OCI-M2 (cell line): ENCODE measurements around the gene PTPRN2.
"Not testable (repeated sequence)": the region's sequence is repeated elsewhere in the genome, so short reads cannot be mapped to it uniquely, and the experiment has no call there.

Source experiments
- DNase-seq: peaks from one replicate; lab custom pipeline; 2025; ENCODE audit not compliant: unreplicated experiment; lab: John Stamatoyannopoulos, UW

Gene PTPRN2

GRCh38 chr7:158446706-158447105, 140.9 kb downstream of the PTPRN2 start:
- no peak for DNase-seq

DNA sequence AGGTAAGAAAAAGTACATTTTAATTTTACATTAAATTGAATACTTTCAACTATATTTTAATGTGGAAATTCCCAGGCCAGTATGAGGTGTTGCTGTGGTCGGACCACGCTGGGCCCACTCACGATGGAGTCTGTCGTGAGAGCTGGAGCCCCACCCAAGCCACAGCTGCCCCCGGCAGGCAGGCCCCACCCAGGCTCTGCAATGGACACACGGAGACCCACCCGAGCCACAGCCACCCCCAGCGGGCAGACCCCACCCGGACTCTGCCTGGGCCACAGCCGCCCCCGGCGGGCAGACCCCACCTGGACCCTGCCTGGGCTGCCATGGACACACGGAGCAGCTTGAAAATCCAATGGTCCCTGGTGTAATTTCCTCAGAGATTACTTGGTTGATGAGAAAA, 141.3 kb downstream of the PTPRN2 start:
- no peak for DNase-seq

- DNase-seq = no peak
Observed at GRCh38 chr7:158445421-158446175, 142.0 kb downstream of the PTPRN2 start.

- DNase-seq = no peak
Observed at GRCh38 chr7:158444501-158445420, 142.9 kb downstream of the PTPRN2 start.

GRCh38 chr7:158443688-158444483, 143.7 kb downstream of the PTPRN2 start:
- DNase-seq = no peak

DNA sequence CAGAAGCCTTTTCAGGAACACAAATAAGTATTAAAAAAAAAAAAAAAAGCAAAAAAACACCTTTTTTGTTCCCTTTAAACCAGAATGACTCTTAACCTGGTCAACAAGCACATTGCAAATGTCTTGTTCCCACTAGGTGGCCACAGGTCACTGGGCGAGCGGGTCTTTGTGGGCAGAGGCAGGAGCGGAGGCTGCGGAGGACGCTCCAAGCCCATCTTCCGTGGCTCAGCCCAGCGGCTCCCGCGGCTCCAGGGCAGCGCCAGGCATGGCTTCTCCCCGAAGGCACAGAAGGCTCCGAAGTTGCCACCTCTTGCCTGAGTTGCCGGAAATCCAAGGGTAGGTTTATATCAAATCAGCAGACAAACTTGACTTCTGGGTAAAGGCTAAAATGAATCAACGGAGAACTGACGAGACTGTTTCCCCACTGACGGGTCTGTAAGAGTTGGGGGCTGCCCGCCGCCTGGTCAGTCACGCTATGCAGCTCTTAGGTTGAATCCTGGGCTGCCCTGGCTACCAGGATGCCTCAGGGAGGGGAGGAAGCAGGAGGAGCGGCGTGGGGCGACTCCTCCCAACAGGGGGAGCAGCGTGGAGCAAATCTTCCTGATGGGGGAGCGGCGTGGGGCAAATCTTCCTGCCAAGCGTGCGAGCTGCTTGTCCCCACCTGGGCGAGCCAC, 144.5 kb downstream of the PTPRN2 start:
- DNase-seq = no peak

DNA sequence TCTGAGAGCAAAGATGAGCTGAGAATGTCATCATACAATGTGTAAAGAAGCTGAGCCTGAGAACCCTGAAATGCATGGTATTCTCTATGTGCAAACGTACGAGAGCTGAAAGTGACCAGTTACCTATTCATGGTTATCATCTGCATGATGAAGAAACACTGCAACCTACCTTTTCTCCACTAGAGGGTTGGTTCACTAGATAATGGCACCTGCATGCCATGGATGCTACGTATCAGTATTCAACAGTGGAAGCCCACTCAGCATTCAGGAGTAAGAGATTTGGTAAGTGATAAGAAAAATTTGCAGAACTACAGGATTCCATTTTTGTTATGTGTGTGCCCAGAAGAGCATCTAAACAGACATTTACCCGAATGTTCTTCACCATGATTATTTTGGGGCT, 145.4 kb downstream of the PTPRN2 start:
- no peak for DNase-seq

- DNase-seq = no peak
Observed at GRCh38 chr7:158439035-158439434, 148.6 kb downstream of the PTPRN2 start.

DNA sequence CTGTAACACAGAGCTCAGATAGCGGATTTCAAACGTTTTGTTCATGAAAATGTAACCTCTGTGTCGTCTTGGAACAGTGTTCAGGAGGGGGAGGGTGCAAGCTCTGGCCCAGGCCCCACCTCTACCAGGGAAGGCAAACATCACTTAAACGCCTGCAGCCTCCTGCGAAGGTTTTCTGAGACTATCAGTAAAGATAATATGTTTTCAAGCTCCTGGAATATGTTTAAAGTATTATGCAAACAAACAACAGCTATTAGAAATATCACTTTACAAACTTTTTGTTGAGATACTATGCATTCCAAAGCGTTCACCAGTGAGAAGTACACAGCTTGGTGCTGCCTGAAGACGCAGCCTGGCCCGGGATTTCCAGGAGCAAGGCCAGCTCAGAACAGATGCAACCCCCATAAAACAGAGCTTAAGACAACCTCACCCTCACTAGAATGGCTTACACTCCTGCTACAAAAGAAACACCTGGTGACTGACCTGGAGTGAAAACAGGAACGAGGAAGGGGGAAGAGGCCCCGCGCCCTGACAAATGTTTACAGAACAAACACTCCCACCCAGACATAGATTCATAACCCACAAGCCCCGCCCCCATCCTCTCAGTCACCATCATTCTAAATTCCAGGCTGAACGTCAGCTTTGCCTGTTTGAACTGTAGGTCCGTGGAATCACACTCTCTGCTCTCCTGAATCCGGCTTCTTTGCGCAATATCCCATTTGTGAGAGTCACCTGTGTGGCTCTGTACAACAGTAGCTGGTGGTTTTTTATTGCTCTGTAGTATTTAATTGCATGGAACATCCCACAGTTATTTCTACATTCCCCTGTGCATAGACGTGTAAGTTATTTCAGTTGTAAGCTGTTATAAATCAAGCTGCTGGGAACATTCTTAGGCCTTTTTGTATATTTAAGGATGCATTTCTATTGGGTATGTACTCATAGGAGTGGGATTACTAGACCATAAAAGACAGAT, 155.0 kb downstream of the PTPRN2 start:
- no peak for DNase-seq

GRCh38 chr7:158431941-158432347, 155.7 kb downstream of the PTPRN2 start:
- DNase-seq = no peak

DNA sequence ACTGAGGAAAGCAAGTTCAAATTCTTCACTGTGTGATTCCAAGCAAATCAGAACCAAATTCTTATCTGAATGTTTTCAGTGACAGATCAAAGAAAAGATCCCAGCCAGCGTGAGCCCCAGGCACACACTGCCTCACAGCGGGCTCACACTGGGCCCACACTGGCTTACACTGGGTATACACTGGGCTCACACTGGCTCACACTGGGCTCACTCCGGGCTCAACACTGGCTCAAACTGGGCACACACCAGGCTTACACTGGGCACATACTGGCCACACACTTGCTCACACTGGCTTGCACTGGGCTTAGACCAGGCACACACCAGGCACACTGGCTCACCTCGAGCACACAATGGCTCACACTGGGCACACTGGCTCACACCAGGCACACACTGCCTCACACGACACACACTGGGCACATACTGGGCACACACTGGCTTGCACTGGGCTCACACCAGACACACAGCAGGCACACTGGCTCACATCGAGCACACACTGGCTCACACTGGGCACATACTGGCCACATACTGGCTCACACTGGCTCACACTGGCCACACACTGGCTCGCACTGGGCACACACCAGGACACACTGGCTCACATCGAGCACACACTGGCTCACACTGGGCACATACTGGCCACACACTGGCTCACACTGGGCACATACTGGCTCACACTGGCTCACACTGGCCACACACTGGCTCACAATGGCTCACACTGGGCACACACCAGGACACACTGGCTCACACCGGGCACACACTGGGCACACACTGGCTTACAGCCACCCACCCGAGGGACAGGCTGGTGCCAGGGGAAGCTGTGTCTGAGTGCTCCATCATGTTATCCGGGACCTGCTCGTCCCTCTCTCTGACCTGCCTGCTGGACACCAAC, 156.3 kb downstream of the PTPRN2 start:
- DNase-seq = no peak

- no peak for DNase-seq
Observed at GRCh38 chr7:158430308-158431034, 157.2 kb downstream of the PTPRN2 start.

DNA sequence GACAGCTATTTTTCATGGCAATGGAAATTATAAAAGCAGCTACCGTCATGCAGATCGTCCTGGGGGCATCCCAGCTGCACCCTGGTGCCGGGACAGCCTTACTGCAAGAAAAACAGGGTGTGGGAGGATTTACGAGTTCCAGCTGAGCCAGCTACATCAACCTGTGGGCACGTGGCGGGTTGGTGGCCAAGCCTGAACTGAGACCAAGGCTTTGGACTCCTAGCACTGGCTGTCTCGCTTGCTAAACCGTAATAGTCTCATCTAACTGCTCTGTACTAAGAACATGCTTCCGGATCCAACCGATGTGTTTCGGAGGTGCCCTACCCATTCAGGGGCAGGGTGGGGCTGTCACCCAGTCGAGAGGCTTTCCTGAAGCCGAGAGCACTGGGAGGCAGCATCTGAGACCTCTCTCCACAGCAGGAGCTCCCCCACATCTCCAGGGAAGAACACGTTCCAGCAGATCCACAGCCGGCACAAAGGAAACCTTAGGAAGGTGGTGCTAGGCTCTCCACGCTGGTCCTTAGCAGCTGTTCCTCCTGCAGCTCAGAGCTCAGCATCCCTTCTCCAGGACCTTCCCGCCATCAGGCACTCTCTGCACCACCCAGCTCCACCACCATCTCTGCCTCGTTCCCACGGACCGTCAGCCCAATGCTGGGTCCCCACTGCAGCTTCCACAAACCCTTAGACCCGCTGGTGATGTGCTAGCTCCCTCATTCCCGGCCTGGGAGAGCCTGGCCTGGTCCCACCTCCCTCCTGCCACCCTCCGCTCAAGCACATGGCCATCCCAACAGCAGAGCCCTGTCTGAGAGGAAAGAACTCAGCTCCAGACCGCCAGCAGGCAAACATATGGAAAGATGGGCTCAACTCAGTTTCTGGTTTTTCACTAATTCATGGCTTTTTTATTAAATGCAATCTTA, 158.5 kb downstream of the PTPRN2 start:
- no peak for DNase-seq

- no peak for DNase-seq
Observed at GRCh38 chr7:158428131-158428836, 159.3 kb downstream of the PTPRN2 start.

- not testable (repeated sequence) for DNase-seq
Observed at GRCh38 chr7:158425676-158426075, 161.9 kb downstream of the PTPRN2 start.

- DNase-seq = no peak
Observed at GRCh38 chr7:158424531-158424930, 163.1 kb downstream of the PTPRN2 start.
